ES-I3 (cell line): ENCODE data around the gene SULT1A3.
"Not testable (repeated sequence)": the region's sequence is repeated elsewhere in the genome, so short reads cannot be mapped to it uniquely, and the experiment has no call there.

Source experiments
- H3K36me3 ChIP-seq: 2 replicates; pipeline ENCODE4 v1.6.1; 2013; ENCODE audit warnings: mild to moderate bottlenecking, low read length, control low read depth, moderate library complexity; ENCODE audit not compliant: insufficient read depth
- H3K4me1 ChIP-seq: 2 replicates; pipeline ENCODE4 v1.6.1; 2013; ENCODE audit warnings: mild to moderate bottlenecking, control low read depth, low read length; ENCODE audit not compliant: insufficient read depth
- H3K9ac ChIP-seq: 2 replicates; pipeline ENCODE4 v1.6.1; 2013; ENCODE audit warnings: low read depth, mild to moderate bottlenecking, low read length, moderate library complexity
- H3K9me3 ChIP-seq: 2 replicates; pipeline ENCODE4 v1.6.1; 2013; ENCODE audit warnings: mild to moderate bottlenecking, low read length, moderate library complexity; ENCODE audit not compliant: control insufficient read depth, insufficient read depth

SULT1A3 gene

DNA sequence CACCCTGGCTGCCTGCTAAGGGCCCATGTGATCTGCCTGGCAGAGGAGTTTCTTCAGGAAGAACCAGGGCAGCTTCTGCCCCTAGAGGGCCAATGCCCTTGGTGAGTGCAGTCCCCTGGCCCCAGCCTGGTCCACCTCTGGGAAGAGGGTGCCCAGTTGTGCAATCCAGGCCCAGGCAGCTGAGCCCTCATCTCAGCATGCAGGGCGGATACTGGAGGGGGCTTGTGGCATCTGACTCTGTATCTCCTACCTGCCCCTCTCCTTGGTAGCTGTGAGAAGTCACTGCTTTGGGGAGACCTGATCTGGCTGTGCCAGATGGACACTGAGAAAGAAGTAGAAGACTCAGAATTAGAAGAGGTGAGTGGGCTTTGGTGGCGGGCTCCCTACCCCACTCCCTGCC is 2.1 kb upstream of the SULT1A3 start:
- H3K4me1 ChIP-seq, H3K36me3 ChIP-seq, H3K9me3 ChIP-seq, H3K9ac ChIP-seq: not testable (repeated sequence)

DNA sequence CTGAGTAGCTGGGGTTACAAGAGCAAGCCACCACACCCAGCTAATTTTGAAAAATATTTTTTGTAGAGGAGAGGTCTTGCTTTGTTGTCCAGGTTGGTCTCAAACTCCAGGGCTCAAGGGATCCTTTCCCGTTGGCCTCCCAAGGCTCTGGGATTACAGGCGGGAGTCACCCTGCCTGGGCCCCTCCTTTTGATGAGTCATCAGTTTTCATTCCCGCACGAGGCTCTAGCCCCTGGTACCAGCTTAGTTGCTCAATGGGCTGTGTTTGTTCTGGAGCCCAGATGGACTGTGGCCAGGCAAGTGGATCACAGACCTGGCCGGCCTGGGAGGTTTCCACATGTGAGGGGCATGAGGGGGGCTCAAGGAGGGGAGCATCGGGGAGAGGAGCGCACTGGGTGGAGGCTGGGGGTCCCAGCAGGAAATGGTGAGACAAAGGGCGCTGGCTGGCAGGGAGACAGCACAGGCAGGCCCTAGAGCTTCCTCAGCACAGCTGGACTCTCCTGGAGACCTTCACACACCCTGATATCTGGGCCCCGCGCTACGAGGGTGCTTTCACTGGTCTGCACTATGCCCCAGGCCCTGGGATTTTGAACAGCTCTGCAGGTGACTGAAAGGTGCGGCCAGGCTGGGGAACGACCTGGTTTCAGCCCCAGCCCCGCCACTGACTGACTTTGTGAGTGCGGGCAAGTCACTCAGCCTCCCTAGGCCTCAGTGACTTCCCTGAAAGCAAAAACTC is 721 bp downstream of the SULT1A3 start:
- not testable (repeated sequence) for H3K9ac ChIP-seq, H3K36me3 ChIP-seq, H3K9me3 ChIP-seq, H3K4me1 ChIP-seq

DNA sequence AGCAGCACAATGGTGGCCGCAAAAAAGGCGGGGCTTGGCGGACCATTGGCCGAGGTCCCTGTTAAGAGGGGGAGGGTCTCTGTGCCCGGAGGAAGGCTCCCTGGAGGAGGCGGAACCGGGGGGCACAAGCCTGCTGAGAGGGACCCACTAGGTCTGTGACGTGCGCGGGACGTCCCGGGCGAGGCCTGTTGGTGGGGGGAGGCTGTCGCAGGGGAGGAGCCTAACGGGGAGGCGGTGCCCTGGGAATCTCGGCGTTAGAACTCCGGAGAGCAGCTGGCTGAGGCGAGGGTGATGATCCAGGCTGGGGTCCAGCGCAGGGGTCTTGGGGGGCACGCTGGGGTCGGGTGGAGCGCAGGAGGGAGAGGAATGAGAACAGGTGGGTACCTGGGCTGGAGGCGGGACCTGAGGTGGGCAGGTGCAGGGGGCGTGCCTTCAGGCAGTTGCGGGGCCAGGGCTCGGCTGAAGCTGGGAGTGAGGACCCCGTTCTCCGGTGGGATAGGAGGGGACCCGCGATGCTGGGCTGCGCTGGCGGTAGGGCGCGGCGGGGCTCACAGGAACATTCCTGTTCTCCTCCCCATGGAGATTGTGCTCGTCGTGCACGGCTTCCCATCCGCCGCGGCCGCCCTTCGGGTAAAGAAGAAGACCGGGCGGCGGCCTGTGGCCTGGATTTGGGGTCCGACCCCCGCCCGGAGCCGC is 6.6 kb downstream of the SULT1A3 start:
- H3K4me1 ChIP-seq, H3K9me3 ChIP-seq, H3K36me3 ChIP-seq: not testable (repeated sequence)
- H3K9ac ChIP-seq: peak overlapping the region; percentile 36; the same call in 1 of the 2 replicates

DNA sequence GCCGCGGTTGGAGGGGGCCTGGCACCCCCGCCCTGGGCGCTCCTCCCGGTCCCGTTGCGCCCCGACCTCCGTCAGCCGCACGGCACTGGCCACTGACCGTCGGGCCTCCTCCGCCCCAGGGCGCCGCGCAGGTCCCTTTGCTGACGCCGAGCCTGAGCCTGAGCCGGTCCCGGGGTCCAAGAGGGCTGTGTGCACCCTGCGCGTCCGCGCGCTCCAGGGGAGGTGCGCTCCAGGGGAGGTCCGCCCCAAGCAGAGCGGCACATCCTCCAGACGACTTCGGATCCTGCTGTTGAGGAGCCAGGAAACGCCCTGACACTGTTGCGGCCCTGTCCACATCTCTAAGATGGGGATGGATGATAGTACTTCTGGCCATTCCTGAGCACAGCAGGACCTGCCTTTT is 7.2 kb downstream of the SULT1A3 start:
- H3K4me1 ChIP-seq, H3K9me3 ChIP-seq, H3K36me3 ChIP-seq: not testable (repeated sequence)
- peak overlapping the region; percentile 36; the same call in 1 of the 2 replicates for H3K9ac ChIP-seq

DNA sequence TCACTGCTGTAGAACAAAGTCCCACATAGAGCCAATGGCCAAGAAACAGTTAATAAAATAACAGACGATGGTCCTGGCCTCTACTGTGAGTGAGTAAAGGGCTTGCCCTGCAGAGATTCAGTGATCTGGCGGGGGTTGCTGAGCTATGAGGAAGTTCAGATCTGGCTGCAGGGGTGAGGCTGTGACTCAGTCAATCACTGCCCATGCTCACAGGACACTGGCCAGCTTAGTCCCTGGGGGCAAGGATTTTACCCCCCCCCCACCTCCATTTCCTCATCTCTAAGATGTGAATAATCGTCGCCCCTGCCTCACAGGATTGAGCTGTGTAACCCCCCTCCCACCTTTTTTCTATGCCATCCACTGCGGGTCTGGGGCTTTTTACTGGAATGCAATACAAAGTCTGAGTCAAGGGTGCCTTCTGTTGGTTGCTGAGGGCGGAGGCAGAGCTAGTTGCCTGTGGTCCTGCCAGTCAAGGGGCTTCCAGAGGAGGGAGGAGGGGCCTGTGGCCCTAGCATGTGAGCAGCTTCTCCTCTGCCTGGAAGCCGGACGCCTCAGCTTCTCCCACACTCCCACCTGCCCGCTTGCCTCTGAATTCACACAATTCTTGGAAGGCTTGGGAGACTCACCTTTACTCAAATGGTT is 8.1 kb downstream of the SULT1A3 start:
- H3K36me3 ChIP-seq, H3K9ac ChIP-seq, H3K9me3 ChIP-seq, H3K4me1 ChIP-seq: not testable (repeated sequence)

DNA sequence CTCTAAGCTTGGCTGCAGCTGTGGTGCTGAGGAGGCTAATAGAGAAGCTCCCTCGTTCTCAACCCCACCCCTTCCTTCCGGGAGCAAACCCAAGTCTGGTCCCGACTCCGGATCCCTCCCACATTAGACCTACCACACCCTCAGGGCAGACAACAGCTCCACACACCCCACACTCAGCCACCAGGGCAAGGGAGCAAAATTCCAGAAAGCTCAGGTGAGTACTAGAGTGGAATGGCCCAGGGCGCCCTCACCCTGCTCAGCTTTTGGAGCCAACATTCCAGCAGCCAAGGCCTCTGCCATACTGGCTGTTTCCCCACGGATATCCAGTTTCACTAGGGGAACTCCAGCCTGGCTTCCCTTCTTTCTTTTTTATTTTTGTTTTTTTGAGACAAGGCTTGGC is 10.0 kb downstream of the SULT1A3 start:
- not testable (repeated sequence) for H3K36me3 ChIP-seq, H3K9ac ChIP-seq, H3K4me1 ChIP-seq, H3K9me3 ChIP-seq

DNA sequence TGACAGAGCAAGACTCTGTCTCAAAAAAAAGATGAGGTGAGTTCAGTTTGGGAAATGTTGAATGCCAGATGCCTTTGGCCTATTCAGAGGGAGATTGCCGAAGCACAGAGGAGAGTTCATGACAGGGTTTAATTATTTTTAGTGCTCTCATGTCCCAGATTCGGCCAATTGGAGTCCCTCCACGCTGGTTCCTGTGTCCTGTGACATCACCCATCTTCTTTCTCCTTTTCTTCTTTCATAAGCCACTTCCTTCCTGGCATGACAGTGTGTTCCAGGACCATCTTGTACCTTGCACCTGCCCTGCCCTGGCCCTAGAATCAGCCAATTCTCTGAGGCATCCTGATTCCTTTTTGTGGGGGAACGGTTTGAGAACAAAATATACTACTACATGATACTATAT is 12.4 kb downstream of the SULT1A3 start:
- not testable (repeated sequence) for H3K9ac ChIP-seq, H3K9me3 ChIP-seq, H3K36me3 ChIP-seq, H3K4me1 ChIP-seq

DNA sequence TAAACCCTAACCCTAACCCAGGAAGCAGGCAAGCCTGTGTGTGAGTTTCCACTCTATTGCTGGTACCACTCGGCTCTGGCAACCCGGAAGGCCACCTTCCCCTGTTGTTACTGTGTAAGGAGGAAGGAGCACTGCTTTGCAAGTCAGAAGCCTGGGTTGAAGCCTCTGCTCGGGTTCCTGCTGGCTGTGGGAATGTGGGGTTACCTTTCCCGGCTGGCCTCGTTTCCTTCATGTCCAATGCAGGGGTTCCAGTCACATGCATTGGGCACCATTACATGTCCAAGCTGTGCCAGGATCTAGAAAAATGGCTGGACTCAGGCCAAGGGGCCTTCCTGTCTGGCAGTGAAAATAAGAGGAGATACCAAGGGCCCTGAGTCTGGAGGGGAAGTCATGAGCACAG is 18.0 kb downstream of the SULT1A3 start:
- H3K9ac ChIP-seq, H3K9me3 ChIP-seq, H3K36me3 ChIP-seq, H3K4me1 ChIP-seq: not testable (repeated sequence)

DNA sequence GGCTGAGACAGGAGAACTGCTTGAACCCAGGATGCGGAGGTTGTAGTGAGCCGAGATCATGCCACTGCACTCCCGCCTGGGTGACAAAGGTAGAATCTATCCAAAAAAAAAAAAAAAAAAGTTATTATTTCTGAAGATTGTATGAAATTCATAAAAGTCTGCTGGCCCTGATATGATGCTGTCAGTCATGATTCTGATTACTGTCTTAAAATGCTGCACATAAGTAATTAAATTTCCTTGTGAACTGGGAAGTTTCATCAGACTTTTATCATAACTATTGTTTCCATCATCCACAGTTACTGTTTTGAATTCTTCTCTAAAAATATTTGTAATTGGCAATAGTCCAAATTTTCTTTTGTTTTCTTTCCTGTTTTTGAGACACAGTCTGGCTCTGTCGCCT is 49.3 kb downstream of the SULT1A3 start, which contains the start of gene NPIPB13:
TSS of gene NPIPB13 (minus strand) at position 101 of the 400 bp plus-strand sequence. CDS start 2,906 bp downstream, outside the sequence.
- not testable (repeated sequence) for H3K4me1 ChIP-seq, H3K9ac ChIP-seq, H3K36me3 ChIP-seq, H3K9me3 ChIP-seq
